ENCODE data around the gene AKAP6. TPM values are rescaled to one million over a fixed set of nuclear protein-coding genes. Genes with fewer than 3 reads are reported as not detected.

The AKAP6 gene
- total RNA-seq, 1 donor from 2014 or later = 4.7 TPM

DNA sequence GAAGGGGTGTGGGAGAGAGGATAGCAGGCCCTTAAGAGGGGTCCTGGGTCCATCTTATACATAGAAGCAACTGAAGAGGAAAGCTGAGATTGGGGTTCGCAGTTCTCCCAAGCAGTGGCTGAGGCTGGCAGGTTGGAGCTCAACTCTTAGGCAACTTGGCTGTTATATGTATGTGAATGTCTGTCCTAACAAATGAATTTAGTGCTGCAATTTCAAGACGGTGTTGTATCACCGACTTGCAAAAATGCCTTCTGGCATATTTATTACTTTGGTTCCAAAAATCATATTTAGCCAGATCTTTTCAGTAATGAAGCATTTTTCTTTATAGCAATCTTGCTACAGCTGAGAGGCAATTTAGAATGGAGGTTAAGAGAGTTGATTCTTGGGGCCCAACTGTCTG is 148.3 kb downstream of the AKAP6 start:
- Mint-ChIP-seq H3K9me3 (no peaks in the 10 kb centered on the region), H3K27ac (no peak overlapping the region), H3K27me3 (no peaks in the 10 kb centered on the region), H3K36me3 (no peaks in the 10 kb centered on the region), H3K4me3 (no peak overlapping the region), H3K4me1 (ENCODE audit: unreplicated experiment) (peaks cover 22% of the 10 kb centered on the region)
- TF ChIP-seq, protein P1, sequence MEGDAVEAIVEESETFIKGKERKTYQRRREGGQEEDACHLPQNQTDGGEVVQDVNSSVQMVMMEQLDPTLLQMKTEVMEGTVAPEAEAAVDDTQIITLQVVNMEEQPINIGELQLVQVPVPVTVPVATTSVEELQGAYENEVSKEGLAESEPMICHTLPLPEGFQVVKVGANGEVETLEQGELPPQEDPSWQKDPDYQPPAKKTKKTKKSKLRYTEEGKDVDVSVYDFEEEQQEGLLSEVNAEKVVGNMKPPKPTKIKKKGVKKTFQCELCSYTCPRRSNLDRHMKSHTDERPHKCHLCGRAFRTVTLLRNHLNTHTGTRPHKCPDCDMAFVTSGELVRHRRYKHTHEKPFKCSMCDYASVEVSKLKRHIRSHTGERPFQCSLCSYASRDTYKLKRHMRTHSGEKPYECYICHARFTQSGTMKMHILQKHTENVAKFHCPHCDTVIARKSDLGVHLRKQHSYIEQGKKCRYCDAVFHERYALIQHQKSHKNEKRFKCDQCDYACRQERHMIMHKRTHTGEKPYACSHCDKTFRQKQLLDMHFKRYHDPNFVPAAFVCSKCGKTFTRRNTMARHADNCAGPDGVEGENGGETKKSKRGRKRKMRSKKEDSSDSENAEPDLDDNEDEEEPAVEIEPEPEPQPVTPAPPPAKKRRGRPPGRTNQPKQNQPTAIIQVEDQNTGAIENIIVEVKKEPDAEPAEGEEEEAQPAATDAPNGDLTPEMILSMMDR (conservative IDR thresholded peaks at IDR 0.05) = no peak
- no peak for DNase-seq (ENCODE audit: extremely low spot score, unreplicated experiment)

DNA sequence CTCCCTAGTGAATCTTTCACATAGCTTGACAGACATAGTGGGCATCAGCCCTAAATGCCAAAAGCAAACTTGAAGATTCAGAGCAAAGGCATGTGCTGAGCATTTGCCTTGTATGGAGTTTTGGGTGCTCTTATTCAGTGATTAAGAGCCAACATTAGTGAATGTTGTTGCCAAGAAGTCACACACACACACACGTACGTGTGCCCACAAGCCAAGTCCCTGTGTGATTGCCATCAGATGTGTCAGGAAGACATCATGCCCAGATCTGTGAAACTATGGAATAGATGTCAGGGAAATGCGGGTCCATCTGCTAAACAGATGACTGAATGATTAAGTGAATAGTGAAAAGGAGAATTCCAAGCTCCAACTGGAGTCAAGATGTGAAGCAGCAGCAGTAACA is 149.0 kb downstream of the AKAP6 start:
- DNase-seq (ENCODE audit: extremely low spot score, unreplicated experiment) = no peak
- TF ChIP-seq, protein P1 (conservative IDR thresholded peaks at IDR 0.05) = no peak
- no peak overlapping the region for H3K4me3 Mint-ChIP-seq
- H3K27ac Mint-ChIP-seq = no peak overlapping the region
- H3K9me3 Mint-ChIP-seq = no peaks in the 10 kb centered on the region
- no peaks in the 10 kb centered on the region for H3K36me3 Mint-ChIP-seq
- H3K27me3 Mint-ChIP-seq = no peaks in the 10 kb centered on the region
- H3K4me1 Mint-ChIP-seq (ENCODE audit: unreplicated experiment) = peaks cover 17% of the 10 kb centered on the region

DNA sequence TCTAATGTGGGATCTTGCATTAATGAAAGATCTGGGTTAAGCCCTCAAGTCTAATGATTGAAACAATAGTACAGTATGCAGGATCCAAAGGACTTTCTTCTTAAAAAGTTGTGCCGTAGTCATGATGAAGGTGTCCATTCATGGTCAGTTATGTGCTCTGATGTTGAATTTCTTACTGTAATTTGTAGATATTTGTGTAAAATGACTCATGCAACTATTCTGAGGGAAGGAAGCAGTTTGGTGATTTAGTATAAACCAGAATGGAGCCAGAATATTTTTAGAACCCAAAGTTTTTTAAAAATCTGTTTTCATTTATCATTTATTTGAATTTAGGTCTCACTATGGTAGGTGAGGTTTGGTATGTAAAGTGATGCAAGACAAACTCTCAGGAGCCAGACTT is 151.2 kb downstream of the AKAP6 start:
- H3K9me3 Mint-ChIP-seq = no peaks in the 10 kb centered on the region
- no peak overlapping the region for H3K27ac Mint-ChIP-seq
- H3K27me3 Mint-ChIP-seq = no peaks in the 10 kb centered on the region
- DNase-seq (ENCODE audit: extremely low spot score, unreplicated experiment) = no peak
- H3K36me3 Mint-ChIP-seq = no peaks in the 10 kb centered on the region
- H3K4me1 Mint-ChIP-seq (ENCODE audit: unreplicated experiment) = peaks cover 7% of the 10 kb centered on the region
- TF ChIP-seq, protein P1 (conservative IDR thresholded peaks at IDR 0.05) = no peak
- H3K4me3 Mint-ChIP-seq = no peak overlapping the region

DNA sequence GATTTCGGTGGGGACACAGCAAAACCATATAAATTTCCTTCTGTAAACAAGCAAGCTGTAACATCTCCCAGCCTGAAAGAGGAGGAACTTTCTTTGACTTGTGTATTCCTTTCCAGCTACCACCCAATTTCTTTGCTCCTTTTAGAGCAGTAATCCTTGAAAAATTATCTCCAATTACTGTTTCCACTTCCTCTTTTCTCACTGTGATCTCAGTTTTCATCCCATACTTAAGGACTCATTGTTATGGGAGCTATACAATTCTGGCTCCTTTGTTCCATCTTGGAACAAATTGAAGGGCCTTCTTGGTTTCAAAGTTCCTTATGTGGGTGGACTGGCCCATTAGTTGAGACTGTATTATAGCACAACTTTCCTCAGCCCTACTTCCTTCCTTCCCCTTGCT is 152.6 kb downstream of the AKAP6 start:
- no peak overlapping the region for H3K27ac Mint-ChIP-seq
- TF ChIP-seq, protein P1 (conservative IDR thresholded peaks at IDR 0.05) = no peak

DNA sequence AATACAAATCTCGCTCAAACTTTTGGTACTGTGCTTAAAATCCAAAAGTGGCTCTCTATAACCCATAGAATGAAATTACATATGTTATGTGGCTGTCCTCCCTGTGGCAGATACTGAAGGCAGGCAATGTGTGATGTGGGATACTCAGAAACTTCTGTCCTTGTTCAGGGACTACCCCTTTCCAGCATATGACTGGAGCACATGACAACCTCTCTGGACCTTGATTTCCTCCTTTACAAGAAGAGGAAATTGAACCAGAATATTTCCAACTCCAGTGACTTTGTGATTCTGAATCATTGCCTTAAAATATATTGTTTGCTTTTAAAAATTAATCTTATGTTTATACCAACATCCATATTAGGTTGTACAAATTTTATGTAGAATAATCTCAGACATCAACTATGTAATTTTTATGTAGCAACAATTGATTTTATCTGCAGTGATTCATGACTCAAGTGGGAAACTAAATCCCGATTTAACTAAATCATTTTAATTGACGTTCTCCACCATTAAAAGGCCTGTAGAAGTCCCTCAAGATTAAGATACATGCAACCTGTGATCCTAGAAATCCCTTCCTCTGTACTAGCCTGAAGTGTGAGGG is 162.4 kb downstream of the AKAP6 start:
- H3K4me3 Mint-ChIP-seq = no peak overlapping the region
- TF ChIP-seq, protein P1 (conservative IDR thresholded peaks at IDR 0.05) = no peak
- H3K9me3 Mint-ChIP-seq = no peaks in the 10 kb centered on the region
- no peaks in the 10 kb centered on the region for H3K4me1 Mint-ChIP-seq (ENCODE audit: unreplicated experiment)
- H3K27me3 Mint-ChIP-seq = no peaks in the 10 kb centered on the region
- H3K36me3 Mint-ChIP-seq = no peaks in the 10 kb centered on the region
- DNase-seq (ENCODE audit: extremely low spot score, unreplicated experiment) = no peak
- H3K27ac Mint-ChIP-seq = no peak overlapping the region

More for the DNA sequence above, 152.6 kb downstream of the AKAP6 start:
- Mint-ChIP-seq H3K27me3 (no peaks in the 10 kb centered on the region), H3K4me3 (no peak overlapping the region), H3K9me3 (no peaks in the 10 kb centered on the region), H3K4me1 (ENCODE audit: unreplicated experiment) (peaks cover 7% of the 10 kb centered on the region), H3K36me3 (no peaks in the 10 kb centered on the region)
- no peak for DNase-seq (ENCODE audit: extremely low spot score, unreplicated experiment)

DNA sequence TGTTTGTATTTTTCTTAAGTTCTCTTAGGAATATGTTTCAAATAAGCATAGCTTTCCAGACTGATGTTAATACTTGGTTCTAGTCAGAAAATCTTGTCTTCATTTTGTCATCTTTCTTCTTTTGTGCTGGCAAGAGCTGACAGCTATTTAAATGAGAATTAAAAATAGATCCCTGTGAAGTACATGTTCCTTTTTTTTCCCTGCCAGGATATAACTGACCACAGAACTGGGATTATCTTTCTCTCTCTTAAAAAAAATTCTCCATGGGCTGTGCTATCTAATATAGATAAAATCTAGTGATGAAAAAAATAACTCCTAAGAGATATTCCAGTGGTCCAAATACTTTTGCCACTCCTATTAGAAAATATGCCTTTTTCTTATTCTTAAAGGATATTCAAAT is 163.4 kb downstream of the AKAP6 start:
- TF ChIP-seq, protein P1 (conservative IDR thresholded peaks at IDR 0.05) = no peak
- H3K27me3 Mint-ChIP-seq = no peaks in the 10 kb centered on the region
- H3K4me1 Mint-ChIP-seq (ENCODE audit: unreplicated experiment) = no peaks in the 10 kb centered on the region
- no peaks in the 10 kb centered on the region for H3K9me3 Mint-ChIP-seq
- no peaks in the 10 kb centered on the region for H3K36me3 Mint-ChIP-seq
- no peak overlapping the region for H3K4me3 Mint-ChIP-seq
- no peak overlapping the region for H3K27ac Mint-ChIP-seq
- DNase-seq (ENCODE audit: extremely low spot score, unreplicated experiment) = no peak
